HK-2 (cell line): Measurements from ENCODE around the gene ARPC4.
A peak's percentile ranks its signal among the peaks of the same experiment; 100 is the strongest.
"Not testable (repeated sequence)": the region's sequence is repeated elsewhere in the genome, so short reads cannot be mapped to it uniquely, and the experiment has no call there.

Source experiments
- DNase-seq: peaks from one replicate; pipeline ENCODE4 v3.0.0-alpha.2; 2018; ENCODE audit not compliant: unreplicated experiment

The ARPC4 gene

GRCh38 chr3:9820946-9821345 lies 28.1 kb downstream of the ARPC4 start:
- no peak for DNase-seq

- DNase-seq: no peak
Observed at GRCh38 chr3:9825451-9826040, 32.7 kb downstream of the ARPC4 start.

- no peak for DNase-seq
Observed at GRCh38 chr3:9826815-9827573, 34.1 kb downstream of the ARPC4 start.

GRCh38 chr3:9828801-9829755 lies 36.2 kb downstream of the ARPC4 start:
- no peak for DNase-seq

DNA sequence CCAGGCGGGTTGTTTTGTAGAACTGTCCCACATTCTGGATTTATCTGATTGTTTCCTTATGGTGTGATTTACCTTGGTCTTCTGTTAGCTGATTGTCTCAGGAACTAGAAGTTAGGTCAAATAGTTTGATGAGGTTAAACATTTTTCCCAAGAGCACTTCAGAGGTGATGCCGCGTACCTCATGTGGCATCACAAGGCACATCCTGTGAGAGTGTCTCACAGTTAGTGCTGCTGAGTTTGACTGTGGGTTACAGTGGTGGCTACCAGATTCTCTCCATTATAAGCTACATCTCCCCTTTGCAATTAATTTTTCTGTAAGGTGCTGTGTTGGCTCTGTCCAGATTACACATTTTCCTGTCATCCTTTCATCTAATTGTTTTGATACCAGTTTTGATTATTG lies 38.4 kb downstream of the ARPC4 start:
- DNase-seq: no peak

DNA sequence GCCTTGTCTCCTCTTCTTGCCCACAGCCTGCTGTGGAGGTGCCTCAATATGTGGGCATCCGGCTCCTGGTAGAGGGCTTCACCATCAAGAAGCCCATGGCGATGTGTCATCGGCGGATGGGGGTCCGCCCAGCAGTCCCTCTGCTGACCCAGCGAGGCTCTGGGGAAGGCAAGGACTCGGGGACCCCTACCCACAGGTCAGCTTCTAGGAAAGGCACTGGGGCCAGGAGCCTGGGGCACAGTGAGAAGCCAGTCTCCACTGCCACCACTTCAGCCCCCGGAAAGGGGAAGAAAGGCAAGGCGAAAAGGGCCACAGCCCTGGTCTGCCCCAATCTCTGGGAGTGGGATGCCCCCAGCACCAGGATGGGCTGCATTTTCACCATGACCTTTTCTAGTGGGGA lies 40.2 kb downstream of the ARPC4 start:
- no peak for DNase-seq

DNA sequence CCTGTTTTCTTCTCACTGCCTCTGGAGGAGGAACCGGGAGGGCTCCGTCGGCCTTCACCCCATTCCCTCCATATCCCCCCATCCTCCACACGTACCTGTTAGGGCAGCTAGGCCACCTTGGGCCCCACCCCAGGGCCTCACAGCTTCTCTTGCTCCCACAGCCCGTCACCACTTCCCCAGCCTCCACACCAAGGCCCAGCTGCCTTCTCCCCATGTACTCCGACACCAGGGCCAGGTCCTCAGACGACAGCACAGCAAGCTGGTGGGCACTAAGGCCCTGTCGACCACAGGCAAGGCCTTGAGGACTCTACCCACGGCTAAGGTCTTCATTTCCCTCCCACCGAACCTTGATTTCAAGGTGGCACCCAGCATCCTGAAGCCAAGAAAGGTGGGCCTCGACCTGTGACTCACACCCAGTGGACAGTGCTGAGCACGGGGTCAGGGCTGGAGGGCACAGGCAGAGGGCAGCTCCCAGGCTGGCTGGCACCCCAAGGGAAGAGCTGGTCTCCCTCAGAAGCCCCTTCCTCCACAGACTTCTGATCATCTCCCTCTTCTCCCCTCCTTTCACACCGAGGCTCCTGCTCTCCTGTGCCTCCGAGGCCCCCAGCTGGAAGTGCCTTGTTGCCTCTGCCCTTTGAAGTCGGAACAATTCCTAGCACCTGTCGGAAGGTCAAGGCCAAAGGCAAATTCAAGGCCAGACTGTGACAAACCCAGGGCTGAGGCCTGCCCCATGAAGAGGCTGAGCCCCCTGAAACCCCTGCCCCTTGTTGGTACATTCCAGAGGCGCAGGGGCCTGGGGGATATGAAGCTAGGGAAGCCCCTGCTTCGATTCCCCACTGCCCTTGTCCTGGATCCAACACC lies 41.9 kb downstream of the ARPC4 start:
- DNase-seq: no peak

DNA sequence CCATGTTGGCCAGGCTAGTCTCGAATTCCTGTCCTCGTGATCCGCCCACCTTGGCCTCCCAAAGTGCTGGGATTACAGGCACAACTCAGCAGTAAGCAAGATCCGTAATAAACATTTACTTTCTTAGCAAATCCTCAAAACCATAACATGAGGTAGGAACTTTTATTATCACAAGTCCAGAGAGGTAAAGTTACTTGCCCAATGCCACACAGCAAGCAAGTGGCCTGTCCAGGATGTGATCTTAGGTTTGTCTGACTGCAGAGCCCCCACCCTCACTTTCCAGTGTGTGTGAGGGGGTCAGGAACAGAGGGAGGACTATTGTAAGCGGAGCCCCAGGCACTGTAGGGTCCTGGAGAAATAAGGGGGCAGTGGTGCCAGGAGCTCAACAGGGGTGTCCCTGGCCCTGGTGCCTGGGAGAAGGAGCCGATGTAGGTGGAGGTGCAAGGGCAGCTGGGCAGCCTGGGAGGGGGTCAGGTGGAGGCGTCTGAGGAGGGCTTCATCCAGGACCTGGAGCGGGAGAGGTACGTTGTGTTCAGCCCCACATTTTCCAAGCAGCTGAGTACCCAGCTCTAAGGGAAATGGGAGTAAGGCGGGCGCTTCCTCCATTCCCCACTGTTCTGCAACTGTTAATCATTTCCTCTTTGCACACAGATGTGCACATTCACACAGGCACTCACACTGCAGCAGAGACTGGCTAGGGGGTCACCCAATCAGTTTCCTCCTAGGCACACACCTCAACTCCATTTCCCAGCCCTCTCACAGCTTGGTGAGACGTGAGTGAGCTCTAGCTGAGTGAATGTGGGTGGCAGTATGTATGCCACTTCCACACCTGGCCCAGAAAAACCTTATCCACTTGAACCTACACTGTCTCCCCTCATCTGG lies 45.1 kb downstream of the ARPC4 start:
- no peak for DNase-seq

DNA sequence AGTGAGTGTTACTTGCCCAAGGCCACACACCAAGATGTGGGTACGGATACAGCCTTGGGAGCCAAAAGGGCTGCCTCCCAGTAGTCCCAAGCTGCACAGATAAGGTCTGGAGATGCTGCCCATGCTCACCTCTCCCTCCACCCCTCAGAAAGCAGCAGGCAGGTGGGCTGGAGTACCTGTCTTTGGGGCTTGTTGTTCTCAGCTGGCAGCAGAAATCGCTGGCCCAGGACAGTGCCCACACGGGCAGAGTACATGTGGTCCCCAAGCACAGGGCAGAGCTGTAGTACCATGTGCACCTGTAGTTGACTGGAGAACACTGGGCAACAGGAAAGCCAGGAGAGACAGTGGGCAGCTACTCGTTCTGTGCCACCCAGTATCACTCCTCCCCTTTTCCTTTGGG lies 46.0 kb downstream of the ARPC4 start:
- no peak for DNase-seq

DNA sequence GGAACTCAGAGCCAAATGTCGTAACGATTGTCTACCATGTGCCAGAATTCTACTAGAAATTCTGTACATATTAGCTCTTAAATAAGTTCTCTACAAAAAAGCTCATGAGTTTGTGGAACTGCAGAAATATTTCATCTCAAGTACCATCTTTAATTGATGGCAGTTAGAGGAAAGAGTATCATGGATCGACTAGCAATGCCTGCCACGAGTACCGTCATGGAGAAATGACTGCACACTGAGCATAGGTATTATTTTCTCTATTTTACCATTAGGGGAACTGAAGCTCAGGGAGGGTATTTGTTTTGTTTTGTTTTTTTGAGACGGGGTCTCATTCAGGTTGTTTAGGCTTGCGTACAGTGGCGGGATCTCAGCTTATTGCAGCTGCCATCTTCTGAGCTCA lies 48.1 kb downstream of the ARPC4 start:
- DNase-seq: no peak

DNA sequence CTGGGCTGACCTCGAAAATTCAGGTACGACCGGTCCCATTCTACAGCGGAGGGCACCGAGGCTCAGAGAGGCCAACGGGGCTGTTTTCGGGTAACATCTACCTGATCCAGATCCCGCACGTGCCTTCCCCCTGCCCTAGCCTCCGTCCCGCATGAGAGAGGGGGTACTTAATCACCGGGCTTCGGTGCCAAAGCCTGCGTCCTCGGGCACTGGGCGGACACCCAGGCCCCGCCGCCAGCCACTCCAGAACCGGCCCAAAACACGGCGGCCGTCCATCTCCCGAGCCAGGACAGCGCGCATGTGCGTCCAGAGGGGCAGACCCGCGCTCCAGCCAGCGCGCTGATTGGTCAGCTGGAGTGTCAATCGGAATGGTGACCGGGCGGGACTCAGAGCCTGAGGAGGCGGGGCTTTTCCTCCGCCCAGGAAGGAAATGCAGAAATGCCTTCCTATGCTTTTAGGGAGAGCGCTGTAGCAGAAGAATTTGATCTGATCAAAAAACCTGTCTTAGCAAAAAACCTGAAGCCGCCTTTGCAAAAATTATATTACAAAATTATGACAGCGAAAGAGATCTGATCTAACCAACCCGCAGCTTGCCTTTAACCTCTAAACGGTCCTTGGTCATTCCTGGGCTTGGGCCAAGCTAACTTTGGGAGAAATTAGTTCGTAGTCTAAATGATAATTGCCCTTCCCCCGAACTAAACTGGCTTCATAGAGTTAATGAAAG lies 51.0 kb downstream of the ARPC4 start, which contains the start of gene RPUSD3:
RPUSD3 (minus strand) TSS at position 294 of the 724 bp plus-strand sequence; CDS start at position 276, 18 bp downstream.
- peak; percentile 94 for DNase-seq

DNA sequence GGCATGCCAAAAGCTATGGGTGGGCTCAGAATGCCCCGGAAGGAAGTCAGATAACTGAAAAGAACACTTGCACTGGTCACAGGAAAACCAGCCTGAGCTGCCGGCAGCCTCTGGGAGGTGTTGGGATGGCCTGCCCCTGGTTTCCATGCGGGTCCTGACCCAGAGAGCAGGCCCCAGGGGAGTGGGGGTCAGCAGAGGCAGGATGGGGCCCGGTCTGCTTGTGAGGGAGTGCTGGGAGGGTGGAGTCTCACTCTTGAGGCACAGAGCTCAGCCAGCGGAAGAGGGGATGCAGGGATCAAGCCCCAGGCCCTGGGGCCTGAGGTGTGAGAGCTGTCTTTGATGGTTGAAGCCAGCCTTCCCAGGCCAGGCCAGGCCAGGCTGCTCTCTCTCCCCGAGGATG lies 53.3 kb downstream of the ARPC4 start:
- no peak for DNase-seq

GRCh38 chr3:9846931-9847488 lies 54.1 kb downstream of the ARPC4 start:
- no peak for DNase-seq

DNA sequence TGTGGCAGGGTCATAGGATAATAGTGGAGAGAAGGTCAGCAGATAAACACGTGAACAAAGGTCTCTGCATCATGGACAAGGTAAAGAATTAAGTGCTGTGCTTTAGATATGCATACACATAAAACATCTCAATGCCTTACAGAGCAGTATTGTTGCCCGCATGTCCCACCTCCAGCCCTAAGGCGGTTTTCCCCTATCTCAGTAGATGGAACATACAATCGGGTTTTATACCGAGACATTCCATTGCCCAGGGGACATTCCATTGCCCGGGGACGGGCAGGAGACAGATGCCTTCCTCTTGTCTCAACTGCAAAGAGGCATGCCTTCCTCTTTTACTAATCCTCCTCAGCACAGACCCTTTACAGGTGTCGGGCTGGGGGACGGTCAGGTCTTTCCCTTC lies 55.0 kb downstream of the ARPC4 start:
- not testable (repeated sequence) for DNase-seq

DNA sequence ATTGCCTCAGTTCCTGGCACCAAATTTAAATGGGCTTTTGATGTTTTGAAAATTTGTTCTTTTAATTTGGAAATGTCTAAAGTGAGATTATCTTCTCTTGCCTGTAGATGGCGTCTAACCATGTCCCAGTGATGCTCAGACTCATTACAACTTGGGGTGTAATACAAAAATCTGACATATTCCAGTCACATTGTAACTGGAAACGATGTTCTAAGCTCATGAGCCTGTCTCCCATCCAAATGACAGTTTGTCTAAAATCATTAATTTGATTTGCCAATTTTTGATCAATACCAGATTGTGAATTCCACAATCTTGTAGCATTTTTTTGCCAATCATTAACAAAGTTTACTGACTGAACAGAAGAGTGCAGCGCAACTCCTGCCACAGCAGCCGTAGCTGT lies 56.0 kb downstream of the ARPC4 start:
- not testable (repeated sequence) for DNase-seq

DNA sequence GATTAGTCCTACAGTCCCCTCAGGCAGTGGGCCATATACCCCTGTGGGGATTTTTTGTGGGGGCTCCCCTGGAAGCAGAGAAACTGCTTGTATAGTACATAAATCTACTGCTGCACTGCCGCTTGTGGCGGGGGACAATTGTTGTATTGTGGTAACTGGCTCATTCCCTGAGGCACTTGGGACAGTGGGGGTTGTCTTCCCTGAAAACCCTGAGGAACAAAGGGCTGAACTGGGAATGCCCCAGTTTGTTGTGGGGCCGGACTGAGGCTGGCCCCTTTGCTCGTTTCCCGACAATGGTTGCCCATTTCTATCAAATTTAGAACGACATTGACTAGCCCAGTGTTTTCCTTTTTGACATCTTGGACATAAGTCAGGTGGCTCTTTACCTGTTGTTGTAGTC lies 58.5 kb downstream of the ARPC4 start:
- not testable (repeated sequence) for DNase-seq

GRCh38 chr3:9851926-9852325 lies 59.0 kb downstream of the ARPC4 start:
- DNase-seq: not testable (repeated sequence)

DNA sequence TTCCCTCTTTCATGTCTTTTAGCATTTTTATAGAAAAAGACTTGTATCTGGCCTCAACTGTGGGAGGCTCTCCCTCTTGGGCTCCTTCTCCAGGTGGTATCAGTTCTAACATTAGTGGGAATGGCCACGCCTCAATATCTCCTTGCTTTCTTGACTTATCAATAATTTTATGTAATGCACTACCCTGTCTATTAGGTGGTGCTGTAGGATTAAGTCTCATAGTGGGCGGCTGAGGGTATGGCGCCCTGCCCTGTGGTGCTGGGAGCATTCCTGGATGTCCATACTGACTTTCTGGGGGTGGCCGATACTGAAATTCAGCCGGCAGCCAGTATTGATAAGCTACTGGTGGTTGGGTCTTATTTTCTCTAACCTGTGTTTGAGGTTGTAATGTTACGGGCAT lies 59.6 kb downstream of the ARPC4 start:
- DNase-seq: no peak

- not testable (repeated sequence) for DNase-seq
Observed at GRCh38 chr3:9854291-9854940, 61.5 kb downstream of the ARPC4 start.
